Neural cell (in vitro differentiated cells): ENCODE results near the gene AKAP6.

ENCODE experiments used
- CTCF ChIP-seq: fragments of 450-650 bp; IDR thresholded peaks from 2 replicates; pipeline ENCODE4 v1.5.1; 2014; ENCODE audit warnings: antibody characterized with exemption, mild to moderate bottlenecking, moderate library complexity; ENCODE audit not compliant: poor library complexity, severe bottlenecking
- MXI1 ChIP-seq: fragments of 450-650 bp; conservative IDR thresholded peaks from 2 replicates; pipeline ENCODE4 v1.6.1; 2014; ENCODE audit warnings: antibody characterized with exemption, mild to moderate bottlenecking; ENCODE audit not compliant: poor library complexity, severe bottlenecking
- POLR2AphosphoS5 ChIP-seq: IDR thresholded peaks from 2 replicates; pipeline ENCODE4 v1.6.1; 2012
- RAD21 ChIP-seq: fragments of 450-650 bp; conservative IDR thresholded peaks from 2 replicates; pipeline ENCODE4 v1.6.1; 2014; ENCODE audit warnings: antibody characterized with exemption, mild to moderate bottlenecking, moderate library complexity
- REST ChIP-seq: IDR thresholded peaks from 2 replicates; pipeline ENCODE4 v1.6.1; 2012; ENCODE audit warnings: borderline replicate concordance

- no peak for TF ChIP-seq MXI1
- no peak for TF ChIP-seq CTCF
- TF ChIP-seq REST = no peak
- no peak for TF ChIP-seq POLR2AphosphoS5
- no peak for TF ChIP-seq RAD21
These were observed 101.2 kb downstream of the AKAP6 start for GRCh38 chr14:32430326-32430725.
